Caco-2 (cell line): ENCODE results near the gene CCDC54. TPM values are rescaled to one million over a fixed set of nuclear protein-coding genes. Genes with fewer than 3 reads are reported as not detected.

Source experiments
- BruUV-seq: library from RNA; stranded (reverse); fragments of 400-500 nt; replicated peaks from 2 replicates; lab custom pipeline; 2021; lab: Mats Ljungman, UMichigan
- CTCF ChIA-PET: fragments of 300-600 bp; sonication (Branson Sonifier 250); formaldehyde crosslinking; loops from one replicate; lab custom pipeline; 2022; ENCODE audit warnings: antibody characterized with exemption; lab: Charles Lee
- POLR2A ChIA-PET: fragments of 300-600 bp; sonication (Branson Sonifier 250); formaldehyde crosslinking; loops from one replicate; lab custom pipeline; 2022; ENCODE audit warnings: antibody characterized with exemption; lab: Charles Lee
- DNase-seq, 2 experiments: peaks; one replicate each; pipeline versions ENCODE4 v3.0.0 to v3.0.0-alpha.2; 2020 to 2022
- H3K27me3 ChIP-seq: replicated peaks from 2 replicates; pipeline ENCODE4 v1.6.0; 2011; ENCODE audit warnings: low read length; ENCODE audit not compliant: control insufficient read depth, insufficient read depth
- H3K36me3 ChIP-seq: 2 replicates; pipeline ENCODE4 v1.5.1; 2011; ENCODE audit warnings: low read length; ENCODE audit not compliant: control insufficient read depth, insufficient read depth
- H3K4me1 ChIP-seq: fragments of 250-450 bp; sonication (Bioruptor Pico); 2 replicates; pipeline ENCODE4 v1.5.1; 2020; ENCODE audit warnings: mild to moderate bottlenecking
- H3K4me3 ChIP-seq: 2 replicates; pipeline ENCODE4 v1.5.1; 2011; ENCODE audit warnings: low read depth, mild to moderate bottlenecking, control low read depth, low read length
- H3K9me3 ChIP-seq: fragments of 250-450 bp; sonication (Bioruptor Pico); 2 replicates; pipeline ENCODE4 v1.5.1; 2020; ENCODE audit warnings: mild to moderate bottlenecking, moderate library complexity
- H3K27ac Mint-ChIP-seq: one replicate; pipeline ENCODE4 v1.8.0; 2022; ENCODE audit warnings: mixed read lengths; ENCODE audit not compliant: unreplicated experiment
- H3K27me3 Mint-ChIP-seq: one replicate; pipeline ENCODE4 v1.8.0; 2022; ENCODE audit warnings: mixed read lengths; ENCODE audit not compliant: insufficient read depth, unreplicated experiment
- H3K36me3 Mint-ChIP-seq: one replicate; pipeline ENCODE4 v1.8.0; 2022; ENCODE audit warnings: mild to moderate bottlenecking, mixed read lengths; ENCODE audit not compliant: insufficient read depth, unreplicated experiment
- H3K4me1 Mint-ChIP-seq: one replicate; pipeline ENCODE4 v1.8.0; 2022; ENCODE audit warnings: low read depth, mixed read lengths; ENCODE audit not compliant: unreplicated experiment
- H3K4me3 Mint-ChIP-seq: one replicate; pipeline ENCODE4 v1.8.0; 2022; ENCODE audit warnings: mild to moderate bottlenecking, moderate library complexity, mixed read lengths; ENCODE audit not compliant: unreplicated experiment
- H3K9me3 Mint-ChIP-seq: one replicate; pipeline ENCODE4 v1.8.0; 2022; ENCODE audit warnings: mixed read lengths; ENCODE audit not compliant: unreplicated experiment
- CTCF ChIP-seq, 2 experiments: fragments of 200-600 bp in 1 of 2; IDR thresholded peaks; 1 replicate in 1 of 2; 2 replicates in 1 of 2; pipeline versions ENCODE4 v1.5.1 to v1.8.0; 2011 to 2022; ENCODE audit warnings: antibody characterized with exemption in 1 of 2, control low read depth in 1 of 2, inconsistent platforms in 1 of 2, low read depth in 1 of 2, low read length in 1 of 2, mild to moderate bottlenecking in 1 of 2, moderate library complexity in 1 of 2; ENCODE audit not compliant: insufficient read depth in 1 of 2, severe bottlenecking in 1 of 2, unreplicated experiment in 1 of 2
- intact Hi-C: fragments of 100-400 bp; cut with micrococcal nuclease; formaldehyde crosslinking; loops from one replicate; pipeline ENCODE4 v1.10.0; 2022; ENCODE audit not compliant: unreplicated experiment
- total RNA-seq: library from RNA; stranded (reverse); gene quantifications from 2 replicates; pipeline ENCODE4 v1.2.3, GENCODE V29; 2022

CCDC54 gene
- total RNA-seq, 1 experiment from 2014 or later, result not detected

- intact Hi-C loops, result loop anchor here (5.0 kb wide), 1 partner anchor 628 kb away; no protein-coding TSS in a partner anchor
- CTCF ChIA-PET, result no interaction called here
- no peaks in the 10 kb centered on the region for H3K4me1 Mint-ChIP-seq
- H3K4me3 Mint-ChIP-seq, result no peak overlapping the region
- POLR2A ChIA-PET, result no interaction called here
- H3K9me3 Mint-ChIP-seq, result no peaks in the 10 kb centered on the region
- no peaks in the 10 kb centered on the region for H3K4me1 ChIP-seq
- no peak overlapping the region for H3K27ac Mint-ChIP-seq
- H3K27me3 Mint-ChIP-seq, result peaks cover 3% of the 10 kb centered on the region
- DNase-seq, result no peak
- no peak overlapping the region for H3K4me3 ChIP-seq
- BruUV-seq, result no TSS peak
- no peaks in the 10 kb centered on the region for H3K27me3 ChIP-seq
- no peak for TF ChIP-seq CTCF (IDR thresholded peaks at IDR 0.05; ENCODE audit: insufficient read depth in 1 of 2, low read depth in 1 of 2, low read length in 1 of 2, severe bottlenecking in 1 of 2, unreplicated experiment in 1 of 2)
- H3K9me3 ChIP-seq, result no peaks in the 10 kb centered on the region
- no peaks in the 10 kb centered on the region for H3K36me3 ChIP-seq
- peaks cover 6% of the 10 kb centered on the region for H3K36me3 Mint-ChIP-seq
Measured at GRCh38 chr3:107368654-107369398, 8.4 kb upstream of the CCDC54 start.

GRCh38 chr3:107369791-107370190, 7.4 kb upstream of the CCDC54 start:
- DNase-seq, result no peak
- intact Hi-C loops, result loop anchor here (5.0 kb wide), 1 partner anchor 628 kb away; no protein-coding TSS in a partner anchor
- no TSS peak for BruUV-seq
- ChIA-PET CTCF (no interaction called here), POLR2A (no interaction called here)
- Mint-ChIP-seq H3K27ac (no peak overlapping the region), H3K27me3 (peaks cover 3% of the 10 kb centered on the region), H3K36me3 (peaks cover 6% of the 10 kb centered on the region), H3K4me3 (no peak overlapping the region), H3K4me1 (no peaks in the 10 kb centered on the region), H3K9me3 (no peaks in the 10 kb centered on the region)
- no peak for TF ChIP-seq CTCF (IDR thresholded peaks at IDR 0.05; ENCODE audit: insufficient read depth in 1 of 2, low read depth in 1 of 2, low read length in 1 of 2, severe bottlenecking in 1 of 2, unreplicated experiment in 1 of 2)
- no peak overlapping the region for H3K4me3 ChIP-seq
- H3K27me3 ChIP-seq, result no peaks in the 10 kb centered on the region
- no peaks in the 10 kb centered on the region for H3K9me3 ChIP-seq
- H3K4me1 ChIP-seq, result no peaks in the 10 kb centered on the region
- H3K36me3 ChIP-seq, result no peaks in the 10 kb centered on the region

GRCh38 chr3:107370907-107371306, 6.3 kb upstream of the CCDC54 start:
- Mint-ChIP-seq H3K27ac (no peak overlapping the region), H3K4me1 (no peaks in the 10 kb centered on the region), H3K9me3 (no peaks in the 10 kb centered on the region), H3K4me3 (no peak overlapping the region), H3K36me3 (no peaks in the 10 kb centered on the region), H3K27me3 (peaks cover 3% of the 10 kb centered on the region)
- no peak for TF ChIP-seq CTCF (IDR thresholded peaks at IDR 0.05; ENCODE audit: insufficient read depth in 1 of 2, low read depth in 1 of 2, low read length in 1 of 2, severe bottlenecking in 1 of 2, unreplicated experiment in 1 of 2)
- no TSS peak for BruUV-seq
- Histone ChIP-seq H3K27me3 (no peaks in the 10 kb centered on the region), H3K9me3 (no peaks in the 10 kb centered on the region), H3K4me3 (no peak overlapping the region), H3K36me3 (no peaks in the 10 kb centered on the region), H3K4me1 (no peaks in the 10 kb centered on the region)
- no peak for DNase-seq
- intact Hi-C loops, result no loop called here
- CTCF ChIA-PET, result no interaction called here
- POLR2A ChIA-PET, result no interaction called here
